H1 (cell line): Measurements from ENCODE around the gene CYP11A1. TPM values are rescaled to one million over a fixed set of nuclear protein-coding genes. Genes with fewer than 3 reads are reported as not detected.

ENCODE experiments used
- CTCF ChIA-PET: fragments of 300-600 bp; sonication (Branson Sonifier 250); formaldehyde crosslinking; loops from one replicate; lab custom pipeline; 2021; ENCODE audit not compliant: partially characterized antibody; lab: Charles Lee
- POLR2A ChIA-PET: fragments of 300-600 bp; sonication (Branson Sonifier 250); formaldehyde crosslinking; loops from one replicate; lab custom pipeline; 2021; ENCODE audit warnings: inconsistent platforms; ENCODE audit not compliant: partially characterized antibody; lab: Charles Lee
- DNase-seq, 2 experiments: peaks; one replicate each; pipeline versions ENCODE4 v3.0.0 to v3.0.0-alpha.2; 2010 to 2022; ENCODE audit warnings: low spot score in 2 of 2, low read depth in 1 of 2, mixed read lengths in 1 of 2
- FAIRE-seq: peaks from 2 replicates; lab custom pipeline; 2011; peaks lifted over from hg19 to GRCh38; lab: Jason Lieb, UNC
- H2AFZ ChIP-seq: 2 replicates; pipeline ENCODE4 v1.8.1; 2012; ENCODE audit warnings: low read length, inconsistent platforms
- H2AK5ac ChIP-seq: 2 replicates; pipeline ENCODE4 v1.6.1; 2013; ENCODE audit warnings: low read depth, low read length
- H2BK120ac ChIP-seq: replicated peaks from 2 replicates; pipeline ENCODE3; 2013; ENCODE audit warnings: low read depth, low read length, inconsistent platforms
- H2BK12ac ChIP-seq: 2 replicates; pipeline ENCODE4 v1.6.1; 2013; ENCODE audit warnings: low read depth, low read length
- H2BK15ac ChIP-seq: 2 replicates; pipeline ENCODE4 v1.6.1; 2013; ENCODE audit warnings: low read length
- H2BK20ac ChIP-seq: 2 replicates; pipeline ENCODE4 v1.6.1; 2013; ENCODE audit warnings: low read length
- H2BK5ac ChIP-seq: 2 replicates; pipeline ENCODE4 v1.6.1; 2013; ENCODE audit warnings: low read depth, low read length
- H3K14ac ChIP-seq: 2 replicates; pipeline ENCODE4 v1.6.1; 2013; ENCODE audit warnings: inconsistent platforms; ENCODE audit not compliant: insufficient read length
- H3K18ac ChIP-seq: 2 replicates; pipeline ENCODE4 v1.6.1; 2013; ENCODE audit warnings: low read length; ENCODE audit errors: extremely low read depth
- H3K23ac ChIP-seq: 2 replicates; pipeline ENCODE4 v1.6.1; 2013; ENCODE audit warnings: inconsistent platforms; ENCODE audit not compliant: insufficient read length
- H3K23me2 ChIP-seq: 2 replicates; pipeline ENCODE4 v1.6.1; 2013; ENCODE audit warnings: low read depth, low read length
- H3K27ac ChIP-seq: 2 replicates; pipeline ENCODE4 v1.6.1; 2011; ENCODE audit warnings: low read depth, low read length, inconsistent platforms
- H3K27me3 ChIP-seq, 4 experiments: replicated peaks in 1 of 4; 1 replicate in 1 of 4; 2 replicates in 3 of 4; pipeline versions ENCODE4 v1.6.1 to v1.8.1; 2011 to 2013; ENCODE audit warnings: low read length in 3 of 4, mild to moderate bottlenecking in 3 of 4, inconsistent platforms in 2 of 4, mixed read lengths in 2 of 4, moderate library complexity in 1 of 4; ENCODE audit not compliant: control insufficient read depth in 3 of 4, insufficient read depth in 3 of 4; ENCODE audit errors: extremely low read depth in 1 of 4
- H3K36me3 ChIP-seq, 4 experiments: 2 replicates each; pipeline versions ENCODE4 v1.6.1 to v1.8.1; 2011 to 2013; ENCODE audit warnings: mild to moderate bottlenecking in 4 of 4, low read length in 3 of 4, moderate library complexity in 2 of 4, control low read depth in 1 of 4, inconsistent platforms in 1 of 4; ENCODE audit not compliant: insufficient read depth in 4 of 4, control insufficient read depth in 2 of 4
- H3K4ac ChIP-seq: replicated peaks from 2 replicates; pipeline ENCODE3; 2013; ENCODE audit warnings: low read length, low read depth, mixed read lengths, inconsistent platforms; ENCODE audit not compliant: insufficient read length
- H3K4me1 ChIP-seq, 4 experiments: replicated peaks in 1 of 4; 1 replicate in 1 of 4; 2 replicates in 3 of 4; pipeline versions ENCODE4 v1.6.1 to v1.8.1; 2011 to 2013; ENCODE audit warnings: low read length in 3 of 4, inconsistent platforms in 2 of 4, mixed read lengths in 1 of 4; ENCODE audit not compliant: insufficient read depth in 4 of 4, control insufficient read depth in 3 of 4
- H3K4me2 ChIP-seq, 2 experiments: 2 replicates each; pipeline versions ENCODE4 v1.6.1 to v1.8.1; 2011 to 2013; ENCODE audit warnings: low read depth in 2 of 2, low read length in 2 of 2, control low read depth in 1 of 2, inconsistent platforms in 1 of 2, mild to moderate bottlenecking in 1 of 2; ENCODE audit not compliant: insufficient read depth in 1 of 2
- H3K4me3 ChIP-seq, 4 experiments: fragments of 200-600, 300-600 bp in 1 of 4; sonication (generic), shearing (Covaris generic), sonication (Bioruptor Twin) in 1 of 4; 2 replicates each; pipeline versions ENCODE4 v1.5.1 to v1.8.1; 2011 to 2016; ENCODE audit warnings: low read length in 4 of 4, low read depth in 3 of 4, control low read depth in 2 of 4, inconsistent platforms in 2 of 4, mild to moderate bottlenecking in 2 of 4, mixed read lengths in 1 of 4, moderate library complexity in 1 of 4; ENCODE audit not compliant: insufficient read depth in 2 of 4; ENCODE audit errors: extremely low read depth in 1 of 4
- H3K56ac ChIP-seq: replicated peaks from 2 replicates; pipeline ENCODE3; 2013; ENCODE audit warnings: low read depth, mild to moderate bottlenecking, mixed read lengths, low read length, inconsistent platforms; ENCODE audit not compliant: insufficient read length
- H3K79me1 ChIP-seq: 2 replicates; pipeline ENCODE4 v1.6.1; 2013; ENCODE audit warnings: low read depth, low read length, control low read depth
- H3K79me2 ChIP-seq, 2 experiments: 2 replicates each; pipeline versions ENCODE4 v1.6.1 to v1.8.1; 2012 to 2013; ENCODE audit warnings: low read length in 2 of 2, mild to moderate bottlenecking in 2 of 2, inconsistent platforms in 1 of 2; ENCODE audit not compliant: insufficient read depth in 2 of 2, control insufficient read depth in 1 of 2
- H3K9ac ChIP-seq, 4 experiments: replicated peaks in 1 of 4; 1 replicate in 1 of 4; 2 replicates in 3 of 4; pipeline versions ENCODE4 v1.6.1 to v1.8.1; 2011 to 2013; ENCODE audit warnings: low read depth in 3 of 4, low read length in 3 of 4, control low read depth in 2 of 4, mild to moderate bottlenecking in 2 of 4, moderate library complexity in 2 of 4, inconsistent platforms in 1 of 4; ENCODE audit errors: extremely low read depth in 1 of 4
- H3K9me3 ChIP-seq, 2 experiments: 2 replicates each; pipeline versions ENCODE4 v1.6.1 to v1.8.1; 2012 to 2013; ENCODE audit warnings: mild to moderate bottlenecking in 2 of 2, moderate library complexity in 2 of 2, control low read depth in 1 of 2, inconsistent platforms in 1 of 2, low read depth in 1 of 2, low read length in 1 of 2, mixed read lengths in 1 of 2; ENCODE audit not compliant: insufficient read depth in 2 of 2
- H4K20me1 ChIP-seq, 2 experiments: replicated peaks in 1 of 2; 2 replicates each; pipeline versions ENCODE3 to v1.8.1; 2011 to 2013; ENCODE audit warnings: inconsistent platforms in 2 of 2, low read length in 2 of 2, mild to moderate bottlenecking in 1 of 2; ENCODE audit not compliant: insufficient read depth in 2 of 2, control insufficient read depth in 1 of 2
- H4K5ac ChIP-seq: 2 replicates; pipeline ENCODE4 v1.6.1; 2013; ENCODE audit warnings: low read length, low read depth, mixed read lengths, inconsistent platforms; ENCODE audit not compliant: insufficient read length
- H4K8ac ChIP-seq: 2 replicates; pipeline ENCODE4 v1.8.0; 2013; ENCODE audit warnings: mild to moderate bottlenecking, moderate library complexity, low read length, inconsistent platforms; ENCODE audit not compliant: insufficient read depth; ENCODE audit errors: extremely low read depth
- H4K91ac ChIP-seq: replicated peaks from 2 replicates; pipeline ENCODE3; 2013; ENCODE audit warnings: low read length, mixed read lengths, inconsistent platforms; ENCODE audit not compliant: insufficient read length
- ASH2L ChIP-seq: fragments of 200-600, 300-600 bp; sonication (generic); IDR thresholded peaks from one replicate; pipeline ENCODE4 v1.7.1; 2017; ENCODE audit warnings: low read length
- WGBS, 2 experiments: shearing (Covaris generic) in 1 of 2; methylation state at CpG; one replicate each; pipeline versions ENCODE4 v1.1.6 to v1.1.7; 2013 to 2015; ENCODE audit warnings: low lambda C conversion rate in 2 of 2, mixed read lengths in 2 of 2, inconsistent platforms in 1 of 2, low coverage in 1 of 2, missing lambda C conversion rate in 1 of 2; ENCODE audit not compliant: insufficient replicate concordance in 2 of 2, insufficient coverage in 1 of 2, insufficient read length in 1 of 2; ENCODE audit errors: extremely low coverage in 1 of 2, missing lambda C conversion rate in 1 of 2; 5-methylcytosine and 5-hydroxymethylcytosine counted together
- polyA plus RNA-seq, 7 experiments: library from polyadenylated mRNA; depleted of rRNA in 3 of 7; stranded (reverse) in 5 of 7; unstranded in 2 of 7; fragments of >200 nt in 5 of 7; fragments of 200-250 nt in 2 of 7; gene quantifications; 1 replicate in 5 of 7; 2 replicates in 1 of 7; 4 replicates in 1 of 7; pipeline versions ENCODE4 v1.2.1 to v1.2.3, GENCODE V29; 2011 to 2013; ENCODE audit warnings: missing spikeins in 2 of 7, mixed read lengths in 2 of 7
- total RNA-seq: library from RNA; stranded (reverse); fragmentation: NEBNext Ultra II Directional; extraction: Animal tissue kit (Norgen Biotek cat#: 25700); gene quantifications from 2 replicates; pipeline ENCODE4 v1.2.1, GENCODE V29; 2021

CYP11A1 gene
- total and polyA plus RNA-seq, 2 of the 8 experiments (the other 6 are each of a cell fraction or from before 2014, with no cell fraction given) = 1.9 to 7.2 TPM

DNA sequence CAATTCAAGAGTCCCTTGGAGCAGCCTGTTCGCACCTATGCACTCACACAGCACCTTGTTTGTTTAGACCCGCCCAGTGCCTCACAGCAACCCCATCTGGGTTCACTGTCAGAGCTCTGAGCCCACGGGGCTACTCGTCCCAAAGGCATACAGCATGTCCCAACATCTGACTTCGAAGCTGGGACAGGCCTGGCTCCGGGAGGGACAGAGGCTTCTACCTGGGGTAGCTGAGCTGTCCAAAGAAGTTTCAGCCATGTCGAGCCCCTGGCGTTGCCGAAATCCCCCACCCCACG, 28.6 kb upstream of the CYP11A1 start:
- Histone ChIP-seq H3K4ac (no peak overlapping the region), H4K8ac (no peak overlapping the region), H4K20me1 (no peaks in the 10 kb centered on the region), H2BK5ac (no peak overlapping the region), H3K27me3 (no peaks in the 10 kb centered on the region), H3K9ac (no peak overlapping the region), H3K14ac (no peak overlapping the region), H2BK12ac (0 out of 2 replicates have a peak overlapping the region, but pooled peaks have one; percentile 1), H4K5ac (no peak overlapping the region), H2AFZ (no peak overlapping the region), H3K56ac (no peak overlapping the region), H3K9me3 (no peaks in the 10 kb centered on the region), H3K23me2 (no peaks in the 10 kb centered on the region; the same call in 1 of the 2 replicates), H3K79me2 (no peaks in the 10 kb centered on the region), H3K4me1 (peaks cover 0 to 12% (median 6%) of the 10 kb centered on the region in 4 experiments; a peak in 4 of 7 replicates), H3K79me1 (no peaks in the 10 kb centered on the region), H2BK15ac (0 out of 2 replicates have a peak overlapping the region, but pooled peaks have one; percentile 10), H3K27ac (no peak overlapping the region), H2BK20ac (no peak overlapping the region), H3K36me3 (no peaks in the 10 kb centered on the region), H3K18ac (peak overlapping the region; percentile 1), H3K4me3 (no peak overlapping the region), H3K23ac (no peak overlapping the region), H3K4me2 (no peak overlapping the region), H2BK120ac (no peak overlapping the region), H2AK5ac (no peak overlapping the region), H4K91ac (no peak overlapping the region)
- no peak for TF ChIP-seq ASH2L
- DNase-seq = no peak
- ChIA-PET POLR2A (interaction anchor here (0.7 kb wide), 1 partner anchor 45 kb away, joined by 3 read pairs; no protein-coding TSS in a partner anchor), CTCF (interaction anchor here (0.7 to 36.8 kb wide), 6 partner anchors 11 to 40 kb away, joined by 3 to 1311 read pairs (median 16); partner anchors contain the start of gene SEMA7A)
- FAIRE-seq = no peak
- WGBS, 2 experiments = 72% methylated on average over 10 of the region's 10 CpGs; no CpG with 5 or more reads in 1 of the 2 experiments
